ENCODE measurements around the gene SPPL2B. TPM values are rescaled to one million over a fixed set of nuclear protein-coding genes. Genes with fewer than 3 reads are reported as not detected.

SPPL2B gene
- total and polyA plus RNA-seq, 2 experiments from 2014 or later: 40.9 to 87.7 TPM

DNA sequence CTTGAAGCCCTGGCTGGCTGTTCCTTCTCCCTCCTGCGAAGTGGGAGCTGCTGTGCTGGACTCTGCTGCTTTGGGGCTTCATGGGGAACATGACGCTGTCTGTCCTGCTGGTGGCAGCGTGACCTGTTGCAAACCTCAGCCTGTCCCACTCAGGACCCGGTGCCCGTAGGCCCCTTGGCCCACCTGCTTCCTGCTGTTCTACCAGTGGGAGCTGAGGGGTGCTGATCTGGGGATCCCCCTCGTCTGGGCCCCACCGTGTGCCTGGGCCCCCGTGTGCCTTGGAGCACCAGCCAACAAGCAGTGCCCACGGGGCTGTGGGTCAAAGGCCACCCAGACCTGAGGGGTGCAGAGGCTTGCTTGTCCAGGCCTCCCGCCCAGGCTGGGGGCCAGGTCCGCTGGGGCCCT lies 5.3 kb downstream of the SPPL2B start:
- Histone ChIP-seq H3K4me1 (ENCODE audit: insufficient read depth) (peaks cover 49% of the 10 kb centered on the region), H3K4me2 (peak overlapping the region; percentile 33), H3K27ac (peak overlapping the region; percentile 90), H3K79me2 (peaks cover 77% of the 10 kb centered on the region), H3K36me3 (replicated peaks; ENCODE audit: insufficient read depth, low read depth) (no peaks in the 10 kb centered on the region), H3K27me3 (no peaks in the 10 kb centered on the region), H3K4me3 (no peak overlapping the region), H3K9me2 (replicated peaks; ENCODE audit: insufficient read depth) (no peaks in the 10 kb centered on the region), H4K20me1 (ENCODE audit: insufficient read depth, poor library complexity, severe bottlenecking) (no peaks in the 10 kb centered on the region), H2AFZ (no peak overlapping the region), H3K9me3 (ENCODE audit: low read depth) (no peaks in the 10 kb centered on the region)
- no peak for DNase-seq (ENCODE audit: low spot score)
- TF ChIP-seq EZH2phosphoT487 (IDR thresholded peaks at IDR 0.05; ENCODE audit: low read depth, severe bottlenecking, unreplicated experiment) (no peak), EZH2 (IDR thresholded peaks at IDR 0.05; ENCODE audit: borderline replicate concordance) (no peak)
- TF ChIP-seq, protein P1, sequence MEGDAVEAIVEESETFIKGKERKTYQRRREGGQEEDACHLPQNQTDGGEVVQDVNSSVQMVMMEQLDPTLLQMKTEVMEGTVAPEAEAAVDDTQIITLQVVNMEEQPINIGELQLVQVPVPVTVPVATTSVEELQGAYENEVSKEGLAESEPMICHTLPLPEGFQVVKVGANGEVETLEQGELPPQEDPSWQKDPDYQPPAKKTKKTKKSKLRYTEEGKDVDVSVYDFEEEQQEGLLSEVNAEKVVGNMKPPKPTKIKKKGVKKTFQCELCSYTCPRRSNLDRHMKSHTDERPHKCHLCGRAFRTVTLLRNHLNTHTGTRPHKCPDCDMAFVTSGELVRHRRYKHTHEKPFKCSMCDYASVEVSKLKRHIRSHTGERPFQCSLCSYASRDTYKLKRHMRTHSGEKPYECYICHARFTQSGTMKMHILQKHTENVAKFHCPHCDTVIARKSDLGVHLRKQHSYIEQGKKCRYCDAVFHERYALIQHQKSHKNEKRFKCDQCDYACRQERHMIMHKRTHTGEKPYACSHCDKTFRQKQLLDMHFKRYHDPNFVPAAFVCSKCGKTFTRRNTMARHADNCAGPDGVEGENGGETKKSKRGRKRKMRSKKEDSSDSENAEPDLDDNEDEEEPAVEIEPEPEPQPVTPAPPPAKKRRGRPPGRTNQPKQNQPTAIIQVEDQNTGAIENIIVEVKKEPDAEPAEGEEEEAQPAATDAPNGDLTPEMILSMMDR (IDR thresholded peaks at IDR 0.05; ENCODE audit: poor library complexity): no peak
- 85% methylated on average over 11 of the region's 11 CpGs for WGBS (ENCODE audit: low lambda C conversion rate, missing lambda C conversion rate)

DNA sequence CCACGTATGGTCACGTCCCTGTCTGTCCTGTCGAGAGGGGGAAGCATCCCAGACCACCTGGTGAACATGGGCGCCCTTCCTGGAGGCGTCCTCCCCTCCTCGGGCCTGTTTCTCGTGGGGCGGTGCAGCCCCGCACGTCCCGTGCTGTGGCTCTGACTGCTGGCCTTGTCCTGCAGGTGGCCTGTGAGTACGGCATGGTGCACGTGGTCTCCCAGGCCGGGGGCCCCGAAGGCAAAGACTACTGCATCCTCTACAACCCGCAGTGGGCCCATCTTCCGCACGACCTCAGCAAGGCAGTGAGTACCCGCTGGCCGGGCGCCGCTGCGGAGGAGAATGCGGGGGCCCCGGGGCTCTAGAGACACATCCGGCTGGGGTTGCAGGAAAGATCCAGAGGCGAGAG lies 5.9 kb downstream of the SPPL2B start:
- H3K4me2 ChIP-seq: no peak overlapping the region
- peak overlapping the region; percentile 90 for H3K27ac ChIP-seq

DNA sequence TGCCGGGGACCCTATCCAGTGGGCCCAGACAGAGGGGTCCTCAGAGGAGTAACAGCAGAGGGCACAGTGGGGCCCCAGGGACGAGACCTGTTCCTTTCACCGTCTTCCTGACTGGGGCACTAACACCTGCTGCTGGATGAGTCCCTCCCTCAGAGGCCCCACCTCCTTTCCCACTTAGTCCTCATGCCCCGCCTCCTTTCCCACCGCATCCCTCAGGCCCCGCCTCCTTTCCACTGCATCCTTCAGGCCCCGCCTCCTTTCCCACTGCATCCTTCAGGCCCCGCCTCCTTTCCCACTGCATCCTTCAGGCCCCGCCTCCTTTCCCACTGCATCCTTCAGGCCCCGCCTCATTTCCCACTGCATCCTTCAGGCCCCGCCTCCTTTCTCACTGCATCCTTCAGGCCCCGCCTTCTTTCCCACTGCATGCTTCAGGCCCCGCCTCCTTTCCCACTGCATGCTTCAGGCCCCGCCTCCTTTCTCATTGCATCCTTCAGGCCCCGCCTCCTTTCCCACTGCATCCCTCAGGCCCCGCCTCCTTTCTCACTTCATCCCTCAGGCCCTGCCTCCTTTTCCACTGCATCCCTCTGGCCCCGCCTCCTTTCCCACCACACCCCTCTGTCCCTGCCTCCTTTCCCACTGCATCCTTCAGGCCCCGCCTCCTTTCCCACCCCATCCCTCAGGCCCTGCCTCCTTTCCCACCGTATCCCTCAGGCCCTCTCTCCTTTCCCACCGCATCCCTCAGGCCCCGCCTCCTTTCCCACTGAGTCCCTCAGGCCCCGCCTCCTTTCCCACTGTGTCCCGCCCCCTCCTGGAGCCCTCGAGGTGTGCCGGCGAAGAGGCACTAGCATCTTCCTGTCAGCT lies 6.7 kb downstream of the SPPL2B start:
- WGBS (ENCODE audit: low lambda C conversion rate, missing lambda C conversion rate): 99% methylated on average over 10 of the region's 26 CpGs
- no peak overlapping the region for H3K4me3 ChIP-seq
- H3K27me3 ChIP-seq: no peaks in the 10 kb centered on the region
- TF ChIP-seq EZH2phosphoT487 (IDR thresholded peaks at IDR 0.05; ENCODE audit: low read depth, severe bottlenecking, unreplicated experiment) (no peak), EZH2 (IDR thresholded peaks at IDR 0.05; ENCODE audit: borderline replicate concordance) (no peak)
- TF ChIP-seq, protein P1 (IDR thresholded peaks at IDR 0.05; ENCODE audit: poor library complexity): no peak
- no peak for DNase-seq (ENCODE audit: low spot score)
- peaks cover 63% of the 10 kb centered on the region for H3K79me2 ChIP-seq
- no peak overlapping the region for H3K27ac ChIP-seq
- peaks cover 36% of the 10 kb centered on the region for H3K4me1 ChIP-seq (ENCODE audit: insufficient read depth)
- no peaks in the 10 kb centered on the region for H3K9me2 ChIP-seq (replicated peaks; ENCODE audit: insufficient read depth)
- H2AFZ ChIP-seq: no peak overlapping the region
- no peaks in the 10 kb centered on the region for H3K9me3 ChIP-seq (ENCODE audit: low read depth)
- H3K36me3 ChIP-seq (replicated peaks; ENCODE audit: insufficient read depth, low read depth): no peaks in the 10 kb centered on the region
- H4K20me1 ChIP-seq (ENCODE audit: insufficient read depth, poor library complexity, severe bottlenecking): no peaks in the 10 kb centered on the region
- H3K4me2 ChIP-seq: no peak overlapping the region

More for the DNA sequence above, 5.9 kb downstream of the SPPL2B start:
- no peak overlapping the region for H3K4me3 ChIP-seq
- H3K9me3 ChIP-seq (ENCODE audit: low read depth): no peaks in the 10 kb centered on the region
- H3K79me2 ChIP-seq: peaks cover 71% of the 10 kb centered on the region
- no peak for TF ChIP-seq EZH2 (IDR thresholded peaks at IDR 0.05; ENCODE audit: borderline replicate concordance)
- no peak for TF ChIP-seq EZH2phosphoT487 (IDR thresholded peaks at IDR 0.05; ENCODE audit: low read depth, severe bottlenecking, unreplicated experiment)
- TF ChIP-seq, protein P1 (IDR thresholded peaks at IDR 0.05; ENCODE audit: poor library complexity): no peak
- H3K27me3 ChIP-seq: no peaks in the 10 kb centered on the region
- H2AFZ ChIP-seq: no peak overlapping the region
- H4K20me1 ChIP-seq (ENCODE audit: insufficient read depth, poor library complexity, severe bottlenecking): no peaks in the 10 kb centered on the region
- peaks cover 44% of the 10 kb centered on the region for H3K4me1 ChIP-seq (ENCODE audit: insufficient read depth)
- H3K36me3 ChIP-seq (replicated peaks; ENCODE audit: insufficient read depth, low read depth): no peaks in the 10 kb centered on the region
- no peak for DNase-seq (ENCODE audit: low spot score)
- H3K9me2 ChIP-seq (replicated peaks; ENCODE audit: insufficient read depth): no peaks in the 10 kb centered on the region
- WGBS (ENCODE audit: low lambda C conversion rate, missing lambda C conversion rate): 96% methylated on average over 27 of the region's 27 CpGs

All from hepatocyte (in vitro differentiated cells).